K562 (cell line): ENCODE results near the gene PPP1R3C. TPM values are rescaled to one million over a fixed set of nuclear protein-coding genes. Genes with fewer than 3 reads are reported as not detected.

ENCODE experiments used
- ATAC-seq: fragments of 200-7000 bp; cut with Tn5 transposase; 3 replicates; pipeline ENCODE4 v1.9.1; 2020; ENCODE audit warnings: moderate library complexity
- BruUV-seq: library from RNA; stranded (reverse); fragments of 400-500 nt; replicated peaks from 2 replicates; lab custom pipeline; 2021; lab: Mats Ljungman, UMichigan
- CTCF ChIA-PET: fragments of 300-600 bp; formaldehyde crosslinking; extraction: SDS; loops from one replicate; lab custom pipeline; 2021; ENCODE audit warnings: low intra/inter-chr PET ratio; lab: Yijun Ruan, JAX
- POLR2A ChIA-PET: fragments of 300-600, 350-650 bp; sonication (Branson Sonifier 250); formaldehyde crosslinking; extraction: SDS; loops from one replicate; lab custom pipeline; 2021; ENCODE audit warnings: antibody characterized with exemption, inconsistent platforms; lab: Yijun Ruan, JAX
- DNase-seq, 4 experiments: peaks; one replicate each; pipeline versions ENCODE4 v3.0.0 to v3.0.0-alpha.2; 2011 to 2018; ENCODE audit warnings: low spot score in 3 of 4, mixed read lengths in 3 of 4; ENCODE audit errors: extremely low read depth in 1 of 4
- FAIRE-seq: peaks from 2 replicates; lab custom pipeline; 2011; peaks lifted over from hg19 to GRCh38; lab: Jason Lieb, UNC
- H2AFZ ChIP-seq: 2 replicates; pipeline ENCODE4 v1.6.0; 2011; ENCODE audit warnings: low read depth, low read length, control low read depth, inconsistent platforms
- H3K27ac ChIP-seq: fragments of 200-600 bp; 3 replicates; pipeline ENCODE4 v1.8.0; 2011; ENCODE audit warnings: low read depth, mild to moderate bottlenecking, control low read depth, inconsistent platforms, low read length, moderate library complexity, mixed read lengths; ENCODE audit errors: extremely low read depth
- H3K27me3 ChIP-seq, 2 experiments: fragments of 300-600 bp in 1 of 2; 2 replicates in 1 of 2; 3 replicates in 1 of 2; pipeline versions ENCODE4 v1.6.0 to v1.8.0; 2011; ENCODE audit warnings: inconsistent platforms in 2 of 2, low read length in 2 of 2, mild to moderate bottlenecking in 1 of 2, mixed read lengths in 1 of 2, moderate library complexity in 1 of 2; ENCODE audit not compliant: control insufficient read depth in 2 of 2, insufficient read depth in 2 of 2
- H3K36me3 ChIP-seq: fragments of 300-600 bp; 3 replicates; pipeline ENCODE4 v1.8.0; 2011; ENCODE audit warnings: mild to moderate bottlenecking, low read length, inconsistent platforms; ENCODE audit not compliant: control insufficient read depth, insufficient read depth
- H3K4me1 ChIP-seq, 2 experiments: fragments of 200-600 bp in 1 of 2; replicated peaks in 1 of 2; 2 replicates in 1 of 2; 3 replicates in 1 of 2; pipeline versions ENCODE4 v1.5.1 to v1.8.0; 2011; ENCODE audit warnings: inconsistent platforms in 2 of 2, low read length in 2 of 2, mild to moderate bottlenecking in 1 of 2, mixed read lengths in 1 of 2, moderate library complexity in 1 of 2; ENCODE audit not compliant: control insufficient read depth in 2 of 2, insufficient read depth in 2 of 2
- H3K4me2 ChIP-seq: 2 replicates; pipeline ENCODE4 v1.6.1; 2011; ENCODE audit warnings: low read length, control low read depth, inconsistent platforms, mixed read lengths; ENCODE audit not compliant: insufficient read depth
- H3K4me3 ChIP-seq: fragments of 200-600 bp; sonication (generic), shearing (Covaris generic); 2 replicates; pipeline ENCODE4 v1.5.1; 2016; ENCODE audit warnings: control low read depth, inconsistent platforms
- H3K79me2 ChIP-seq: fragments of 200-600 bp; 3 replicates; pipeline ENCODE4 v1.8.0; 2011; ENCODE audit warnings: low read length, inconsistent platforms; ENCODE audit not compliant: control insufficient read depth, insufficient read depth
- H3K9ac ChIP-seq, 2 experiments: 2 replicates each; pipeline versions ENCODE4 v1.6.0 to v1.6.1; 2011; ENCODE audit warnings: low read depth in 2 of 2, low read length in 2 of 2, control low read depth in 1 of 2, inconsistent platforms in 1 of 2, mild to moderate bottlenecking in 1 of 2, mixed read lengths in 1 of 2; ENCODE audit not compliant: insufficient read depth in 1 of 2
- H3K9me1 ChIP-seq: one replicate; pipeline ENCODE4 v1.6.0; 2011; ENCODE audit warnings: inconsistent platforms, mild to moderate bottlenecking, low read length, moderate library complexity; ENCODE audit not compliant: control insufficient read depth, insufficient read depth
- H3K9me3 ChIP-seq: replicated peaks from 2 replicates; pipeline ENCODE4 v1.5.1; 2011; ENCODE audit warnings: low read depth, low read length, inconsistent platforms; ENCODE audit not compliant: control insufficient read depth, insufficient read depth
- H4K20me1 ChIP-seq: replicated peaks from 2 replicates; pipeline ENCODE4 v1.6.1; 2011; ENCODE audit warnings: low read length, inconsistent platforms, mixed read lengths; ENCODE audit not compliant: control insufficient read depth, insufficient read depth
- HMG20A ChIP-seq: fragments of 450-650 bp; formaldehyde crosslinking; conservative IDR thresholded peaks from 2 replicates; pipeline ENCODE4 v1.4.0; 2020; ENCODE audit warnings: mild to moderate bottlenecking, mixed read lengths
- MBD1 ChIP-seq: fragments of 250-450 bp; sonication (Bioruptor Pico); IDR thresholded peaks from 2 replicates; pipeline ENCODE4 v1.8.0; 2022; ENCODE audit warnings: inconsistent platforms
- PKNOX1 ChIP-seq: fragments of 450-650 bp; IDR thresholded peaks from 2 replicates; pipeline ENCODE4 v1.6.1; 2016
- POLR2AphosphoS2 ChIP-seq: IDR thresholded peaks from 2 replicates; pipeline ENCODE4 v1.6.1; 2012; ENCODE audit warnings: low read length, improper control_type of control experiment
- POLR2H ChIP-seq: IDR thresholded peaks from 2 replicates; pipeline ENCODE4 v1.6.1; 2016; ENCODE audit warnings: missing genetic modification characterization, low read depth, mild to moderate bottlenecking, control low read depth, missing compliant biosample characterization, moderate library complexity
- ZBTB12 ChIP-seq: fragments of 250-450 bp; sonication (Bioruptor Pico); IDR thresholded peaks from 2 replicates; pipeline ENCODE4 v1.4.0; 2020
- ZZZ3 ChIP-seq: fragments of 450-650 bp; IDR thresholded peaks from 2 replicates; pipeline ENCODE4 v1.6.1; 2016; ENCODE audit warnings: antibody characterized with exemption, mild to moderate bottlenecking, moderate library complexity
- WGBS: fragments of 100-300 bp; shearing (Covaris generic); methylation state at CpG from one replicate; pipeline ENCODE4 v1.1.6; 2016; ENCODE audit warnings: low coverage, mixed read lengths; ENCODE audit not compliant: insufficient coverage; ENCODE audit errors: missing lambda C conversion rate; 5-methylcytosine and 5-hydroxymethylcytosine counted together
- in situ Hi-C: fragments of 300-500 bp; cut with MboI; formaldehyde crosslinking; loops from 4 replicates; pipeline ENCODE4 v1.15.0; 2018; ENCODE audit warnings: inconsistent platforms, mixed read lengths
- intact Hi-C: fragments of 100-400 bp; cut with micrococcal nuclease; formaldehyde crosslinking; loops from 2 replicates; pipeline ENCODE4 v1.14.2; 2022
- polyA plus RNA-seq, 8 experiments: library from polyadenylated mRNA; depleted of rRNA in 4 of 8; stranded (reverse) in 5 of 8; unstranded in 3 of 8; fragments of >200 nt; fragmentation: Nextera tagmentation in 2 of 8; fragmentation: Illumina TruSeq in 1 of 8; extraction: Ambion mirVana in 2 of 8; extraction: Trizol in 1 of 8; gene quantifications; 2 replicates each; pipeline versions ENCODE4 v1.2.1 to v1.2.3, GENCODE V29; 2011 to 2014; ENCODE audit warnings: inconsistent platforms in 1 of 8, missing spikeins in 1 of 8
- total RNA-seq, 7 experiments: library from RNA; depleted of rRNA in 6 of 7; stranded (reverse); fragments of >200 nt in 6 of 7; fragmentation: Illumina TruSeq in 2 of 7; extraction: Trizol in 2 of 7; gene quantifications; 2 replicates each; pipeline versions ENCODE4 v1.2.1 to v1.2.3, GENCODE V29; 2011 to 2021; ENCODE audit warnings: low replicate concordance in 1 of 7

PPP1R3C gene
- total and polyA plus RNA-seq, 9 of the 15 experiments (the other 6 are each of a cell fraction or from before 2014, with no cell fraction given): 0.06 to 0.24 (median 0.12) TPM; not detected in 3

- TF ChIP-seq MBD1 (CRISPR knock-in tag): no peak
- peak; percentile 63 for TF ChIP-seq PKNOX1
- TF ChIP-seq ZBTB12: 0 out of 2 replicates have a peak, but pooled peaks have one; percentile 13
- peak; percentile 89 for TF ChIP-seq POLR2H
- TF ChIP-seq, all 486 proteins: peak for 62
These were observed 2.9 kb downstream of the PPP1R3C start (continued) for GRCh38 chr10:91629715-91630549.

GRCh38 chr10:91628383-91628782 is 4.5 kb downstream of the PPP1R3C start:
- Histone ChIP-seq H3K4me2 (no peak overlapping the region), H3K36me3 (no peaks in the 10 kb centered on the region), H3K27ac (no peak overlapping the region)
- intact Hi-C loops: no loop called here
- TF ChIP-seq HMG20A (CRISPR knock-in tag) (no peak), ZZZ3 (no peak), POLR2AphosphoS2 (no peak)
- TF ChIP-seq, all 486 proteins: peak for 0
- Histone ChIP-seq H3K27me3 (no peaks in the 10 kb centered on the region), H2AFZ (peak overlapping the region; percentile 75; the same call in 1 of the 2 replicates), H3K9me1 (no peaks in the 10 kb centered on the region), H3K4me1 (peaks cover 5 to 19% of the 10 kb centered on the region in 2 experiments), H3K79me2 (peaks cover 8% of the 10 kb centered on the region; the same call in 2 of the 3 replicates), H4K20me1 (no peaks in the 10 kb centered on the region), H3K4me3 (no peak overlapping the region), H3K9me3 (no peaks in the 10 kb centered on the region; the same call in 1 of the 2 replicates), H3K9ac (no peak overlapping the region)
- ATAC-seq: no peak
- FAIRE-seq: no peak
- in situ Hi-C loops: no loop called here
- ChIA-PET POLR2A (no interaction called here), CTCF (interaction anchor here (0.6 kb wide), 1 partner anchor 11 kb away, joined by 4 read pairs; no protein-coding TSS in a partner anchor)
- BruUV-seq: no TSS peak
- 79% methylated on average over 1 of the region's 1 CpG for WGBS
- DNase-seq: no peak
